Fibroblast of skin of right quadriceps (primary cell): ENCODE measurements around the gene SLC2A10.
A peak's percentile ranks its signal among the peaks of the same experiment; 100 is the strongest.

ENCODE experiments used
- DNase-seq: peaks from one replicate; pipeline ENCODE4 v3.0.0-alpha.2; 2013

Gene SLC2A10

GRCh38 chr20:46739431-46740213, 30.2 kb downstream of the SLC2A10 start:
- DNase-seq, result no peak

DNA sequence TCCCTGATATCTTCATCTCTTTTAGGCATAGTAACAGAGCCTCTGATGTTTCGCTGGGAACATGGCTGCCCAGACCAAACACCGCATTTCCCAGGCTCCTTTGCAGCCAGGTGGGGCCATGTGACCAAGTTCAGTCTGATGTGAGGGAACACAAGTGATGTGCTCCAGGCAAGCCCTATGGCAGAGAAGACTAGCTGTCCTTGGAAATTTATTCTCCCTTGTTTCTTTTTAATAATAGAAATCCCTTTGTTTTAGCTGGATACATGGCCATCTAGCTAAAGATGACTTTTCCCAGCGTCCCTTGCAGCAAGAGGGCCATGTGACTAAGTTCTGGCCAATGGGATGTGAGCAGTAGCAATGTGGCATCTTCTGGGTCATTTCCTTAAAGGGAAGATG, 30.8 kb downstream of the SLC2A10 start:
- no peak for DNase-seq

DNA sequence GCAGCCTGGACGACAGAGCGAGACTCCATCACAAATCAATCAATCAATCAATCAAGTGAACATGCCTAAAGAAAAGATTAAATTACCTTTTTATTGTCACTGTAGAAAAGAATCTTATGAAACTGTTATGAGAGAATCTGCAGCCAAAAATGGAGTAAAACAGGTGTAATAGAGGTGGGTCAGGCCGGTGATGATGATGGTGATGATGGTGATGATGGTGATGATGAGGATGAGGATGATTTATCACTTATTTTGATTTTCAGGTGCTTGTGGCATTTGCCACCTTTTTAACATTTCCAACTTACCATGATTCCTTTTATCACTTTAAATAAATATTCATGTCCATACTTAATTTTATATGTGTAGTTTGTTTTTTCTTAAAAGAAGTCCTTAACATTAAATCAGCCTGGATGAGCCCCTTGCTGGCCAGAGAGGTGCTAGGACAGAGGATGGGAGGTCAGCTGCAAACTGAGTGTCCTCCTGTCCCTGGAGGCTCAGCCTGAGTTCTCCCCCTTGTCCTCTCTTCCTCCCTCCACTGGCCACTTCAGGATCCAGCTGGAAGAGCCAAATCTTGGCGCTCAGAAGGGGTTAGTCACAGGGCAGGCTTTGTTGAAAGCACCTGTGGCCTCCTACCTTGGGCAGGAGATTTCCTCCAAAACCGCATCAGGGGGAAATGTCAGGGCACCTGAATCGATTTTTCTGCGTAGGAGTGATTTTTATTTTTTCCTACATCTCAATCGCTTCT, 32.6 kb downstream of the SLC2A10 start:
- DNase-seq, result no peak

- DNase-seq, result no peak
These were observed 33.2 kb downstream of the SLC2A10 start for GRCh38 chr20:46742669-46743045.

DNA sequence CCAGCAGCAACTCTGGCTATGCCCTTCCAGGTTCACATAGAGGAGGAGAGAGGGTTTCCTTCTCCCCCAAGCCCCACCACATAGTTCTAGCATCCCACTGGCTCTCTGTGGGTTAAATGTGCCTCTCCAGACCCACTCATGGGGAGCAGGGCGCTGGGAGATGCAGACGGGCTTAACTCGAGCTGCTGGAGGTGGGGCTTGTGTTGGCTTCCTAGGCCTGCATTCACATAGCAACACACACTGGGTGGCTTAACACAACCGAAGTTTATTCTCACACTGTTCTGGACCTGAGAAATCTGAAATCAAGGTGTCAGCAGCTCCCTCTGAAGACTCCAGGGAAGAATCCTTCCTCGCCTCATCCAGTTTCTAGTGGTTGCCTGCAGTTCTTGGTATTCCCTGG, 33.6 kb downstream of the SLC2A10 start:
- no peak for DNase-seq

DNA sequence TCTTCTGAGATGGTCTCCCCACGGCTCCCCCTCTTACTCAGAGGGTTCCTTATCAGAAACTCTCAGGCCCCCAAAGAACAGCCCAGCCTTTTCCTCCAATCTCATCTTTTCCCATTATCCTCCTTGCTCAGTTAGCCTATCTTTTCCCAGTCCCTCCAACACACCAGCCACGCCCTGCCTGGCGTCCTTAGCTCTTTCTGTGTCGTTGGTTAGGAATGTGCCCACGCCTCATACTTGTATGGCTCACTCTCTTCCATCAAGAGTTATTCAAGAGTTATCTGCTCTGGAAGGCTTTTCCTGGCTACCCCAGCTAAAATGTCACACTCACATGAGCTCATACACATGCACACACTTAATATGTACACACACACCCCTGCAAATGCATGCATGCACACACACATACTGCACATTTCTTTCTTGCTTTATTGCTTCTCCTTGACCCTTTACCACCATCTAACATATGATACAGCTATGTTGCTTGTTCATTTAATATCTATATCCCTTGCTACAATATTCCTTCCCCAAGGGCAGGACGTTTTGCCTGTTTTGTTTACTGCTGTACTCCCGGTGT, 37.6 kb downstream of the SLC2A10 start:
- peak; percentile 66 for DNase-seq

DNA sequence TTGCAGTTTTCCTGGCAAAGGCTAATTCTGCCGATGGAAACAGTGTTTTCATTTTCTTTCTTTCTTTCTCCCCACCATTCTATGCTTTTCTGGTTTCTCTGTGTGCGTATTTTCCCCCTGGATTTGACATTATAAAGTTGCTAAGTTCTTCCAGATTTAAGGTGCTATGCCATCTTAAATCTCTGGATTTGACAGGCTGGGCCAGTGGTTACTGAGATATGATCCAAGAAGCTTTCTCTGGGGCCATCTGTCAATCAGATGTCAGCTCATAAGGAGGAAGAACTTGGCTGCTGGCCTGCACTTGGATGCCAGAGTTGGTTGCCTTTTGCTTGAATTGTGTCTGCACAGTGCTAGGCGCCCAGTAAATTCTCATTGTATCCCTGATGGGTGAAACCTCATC, 39.7 kb downstream of the SLC2A10 start:
- no peak for DNase-seq

- peak; percentile 10 for DNase-seq
These were observed 42.4 kb downstream of the SLC2A10 start for GRCh38 chr20:46751856-46752255.

DNA sequence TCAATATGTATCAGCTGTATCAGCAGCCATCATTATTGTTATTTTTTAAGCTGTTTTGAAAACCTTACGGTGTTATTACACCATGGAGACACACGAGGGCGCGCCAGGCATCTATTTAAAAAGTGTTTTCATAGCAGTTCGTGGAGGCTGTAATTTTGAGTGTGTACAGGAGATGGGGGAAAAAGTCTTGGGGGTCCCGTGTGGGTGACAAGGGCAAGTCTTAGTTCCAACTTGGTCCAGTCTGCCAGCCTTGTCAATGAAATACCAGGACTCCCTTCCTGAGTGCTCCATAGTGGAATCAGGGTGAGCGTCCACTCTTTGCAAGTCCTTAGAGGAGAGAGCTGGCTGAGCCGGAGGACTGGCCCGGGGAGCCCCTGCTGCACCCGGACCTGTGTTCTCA, 43.3 kb downstream of the SLC2A10 start:
- DNase-seq, result peak; percentile 56

DNA sequence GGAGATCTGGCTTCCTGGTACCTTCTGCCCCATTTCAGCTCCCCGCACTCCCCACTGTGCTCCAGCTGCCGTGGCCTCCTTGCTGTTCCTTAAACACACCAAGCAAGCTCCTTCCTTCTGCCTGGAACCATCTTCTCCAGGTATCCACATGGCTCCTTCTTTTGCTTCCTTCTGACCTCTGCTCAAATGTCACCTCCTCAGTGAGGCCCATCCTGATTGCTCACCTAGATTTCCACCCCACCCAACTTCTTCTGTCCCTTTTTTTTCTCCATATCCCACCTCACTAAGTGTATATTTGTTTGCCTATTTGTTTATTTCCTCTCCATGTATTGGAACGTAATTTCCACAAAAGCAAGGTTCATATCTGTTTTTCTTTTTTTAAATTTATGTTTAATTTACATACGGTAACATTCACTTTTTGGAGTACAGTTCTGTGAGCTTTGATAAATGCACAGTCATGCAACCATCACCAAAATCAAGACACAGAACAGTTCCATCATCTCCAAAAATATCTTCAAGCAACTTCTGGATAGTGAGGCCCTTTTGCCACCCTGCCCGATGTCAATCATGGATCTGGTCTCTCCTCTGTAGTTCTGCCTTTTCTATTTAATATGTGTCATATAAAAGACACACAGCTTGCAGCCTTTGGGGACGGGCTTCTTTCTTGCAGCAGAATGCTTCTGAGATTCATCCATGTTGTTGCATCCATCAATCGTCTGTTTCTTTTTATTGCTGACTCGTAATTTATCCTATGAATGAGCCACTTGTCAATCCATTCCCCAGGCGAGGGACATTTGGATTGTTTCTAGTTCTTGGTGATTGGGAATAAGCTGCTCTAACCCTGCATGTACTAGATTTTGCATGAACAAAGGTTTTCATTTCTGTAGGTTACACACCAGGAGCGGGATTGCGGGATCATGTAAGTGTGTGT, 46.3 kb downstream of the SLC2A10 start:
- no peak for DNase-seq

DNA sequence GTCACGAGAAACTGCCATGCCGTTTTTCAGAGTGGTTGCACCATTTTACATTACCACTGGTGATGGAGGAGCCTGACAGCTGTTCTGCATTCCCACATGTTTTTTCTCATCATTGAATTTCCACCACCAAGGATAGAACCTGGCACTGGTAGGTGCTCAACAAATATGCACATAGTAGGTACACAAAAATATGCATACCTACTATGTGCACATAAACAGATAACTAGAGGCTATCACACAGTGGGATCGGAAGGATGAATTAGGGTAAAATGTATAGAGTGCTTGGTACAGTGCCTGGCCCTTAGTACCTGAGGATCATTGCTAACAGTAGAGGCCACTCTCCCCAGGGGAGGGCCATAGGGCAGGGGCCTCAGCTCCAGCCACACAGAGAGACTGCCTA, 47.0 kb downstream of the SLC2A10 start:
- DNase-seq, result no peak

DNA sequence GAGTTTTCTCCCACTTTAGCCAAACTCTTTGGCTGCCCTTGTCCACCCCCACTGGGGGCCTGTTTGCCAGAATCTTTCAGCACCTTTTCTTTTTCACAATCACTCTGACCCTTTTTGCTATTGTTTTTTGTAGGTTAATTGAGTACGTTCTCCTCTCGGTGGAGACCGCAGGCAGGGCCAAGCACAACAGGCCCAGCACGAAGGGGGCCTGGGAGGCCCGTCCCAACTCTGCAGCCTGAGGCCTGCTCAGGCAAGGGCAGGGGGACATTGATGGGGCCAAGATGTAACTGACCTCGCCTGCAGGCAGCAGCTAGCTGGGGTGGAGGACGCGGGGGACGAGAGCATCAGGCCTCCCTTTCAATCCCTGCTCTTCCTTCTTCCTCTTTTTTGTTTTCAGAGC, 47.7 kb downstream of the SLC2A10 start:
- no peak for DNase-seq

DNA sequence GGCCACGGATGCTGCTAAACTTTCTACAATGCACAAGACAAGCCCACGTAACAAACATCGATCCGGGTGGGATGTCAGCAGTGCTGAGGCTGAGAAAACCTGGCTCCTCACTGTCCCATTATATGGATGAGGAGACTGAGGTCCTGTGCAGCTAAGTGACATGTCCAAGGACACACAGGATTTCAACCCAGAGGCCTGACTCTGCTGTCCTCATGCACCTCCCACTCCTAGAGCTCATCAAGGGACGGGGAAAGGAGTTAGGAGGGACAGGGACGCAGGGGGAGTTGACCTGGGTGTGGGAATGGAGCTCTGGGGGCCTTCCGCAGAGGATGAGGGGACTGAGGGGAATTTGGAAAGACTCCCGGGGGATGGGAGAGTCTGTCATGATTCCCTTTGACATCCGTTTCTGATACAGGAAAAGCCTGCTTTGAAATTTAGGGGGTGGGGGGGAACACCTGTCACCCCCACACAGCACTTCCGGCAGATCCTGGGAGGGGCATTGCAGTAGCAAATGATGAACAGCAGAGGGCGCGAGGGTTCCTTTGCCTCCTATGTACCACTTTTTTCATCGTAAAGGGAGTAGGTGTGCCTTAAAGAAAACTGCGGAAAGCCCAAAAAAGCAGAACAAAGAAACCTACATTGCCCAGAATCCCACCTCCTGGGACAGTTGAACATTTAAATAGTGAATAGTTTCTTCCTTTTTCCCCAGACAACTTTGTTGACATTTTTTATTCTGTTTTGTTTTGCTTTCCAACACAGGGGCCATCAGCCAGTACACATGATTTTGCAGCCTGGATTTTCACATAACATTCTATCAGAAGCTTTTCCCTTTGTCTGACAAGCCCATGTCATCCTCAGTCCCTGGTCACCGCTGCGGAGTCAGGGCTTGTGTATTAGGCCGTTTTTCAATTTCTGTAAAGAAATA, 48.6 kb downstream of the SLC2A10 start:
- peak; percentile 51 for DNase-seq

DNA sequence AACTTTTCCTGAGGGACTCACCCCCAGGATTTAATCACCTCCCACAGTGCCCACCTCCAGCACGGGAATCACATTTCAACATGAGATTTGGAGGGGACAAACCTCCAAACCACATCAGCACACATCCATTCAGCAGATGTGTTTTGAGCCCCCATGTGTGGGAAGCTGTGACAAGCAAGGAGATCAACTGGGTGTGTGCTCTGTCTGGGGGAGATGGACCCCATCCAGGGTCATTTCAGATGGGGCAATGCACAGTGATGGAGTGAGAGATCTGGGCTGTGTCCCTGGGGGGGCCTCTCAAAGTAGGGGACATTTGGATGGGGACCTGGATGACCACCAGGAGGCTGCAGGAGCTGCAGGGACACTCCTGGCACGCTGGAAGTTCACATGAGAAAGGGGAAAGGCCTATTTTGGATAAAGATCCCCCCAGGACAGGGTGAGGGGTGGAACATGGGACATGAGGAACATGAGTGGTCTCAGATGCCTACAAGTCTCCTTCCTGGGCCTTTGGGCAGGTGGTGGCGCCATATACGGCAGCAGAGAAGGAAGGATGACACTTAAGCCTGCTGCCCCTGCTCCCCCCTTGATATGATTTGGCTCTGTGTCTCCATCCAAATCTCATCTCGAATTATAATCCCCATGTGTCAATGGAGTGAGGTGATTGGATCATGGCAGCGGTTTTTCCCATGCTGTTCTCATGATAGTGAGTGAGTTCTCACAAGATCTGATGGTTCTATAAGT, 49.6 kb downstream of the SLC2A10 start:
- DNase-seq, result no peak

GRCh38 chr20:46761566-46761965, 52.1 kb downstream of the SLC2A10 start:
- DNase-seq, result no peak

- no peak for DNase-seq
These were observed 54.6 kb downstream of the SLC2A10 start for GRCh38 chr20:46764068-46764467.

- DNase-seq, result no peak
These were observed 56.2 kb downstream of the SLC2A10 start for GRCh38 chr20:46765506-46766120.

DNA sequence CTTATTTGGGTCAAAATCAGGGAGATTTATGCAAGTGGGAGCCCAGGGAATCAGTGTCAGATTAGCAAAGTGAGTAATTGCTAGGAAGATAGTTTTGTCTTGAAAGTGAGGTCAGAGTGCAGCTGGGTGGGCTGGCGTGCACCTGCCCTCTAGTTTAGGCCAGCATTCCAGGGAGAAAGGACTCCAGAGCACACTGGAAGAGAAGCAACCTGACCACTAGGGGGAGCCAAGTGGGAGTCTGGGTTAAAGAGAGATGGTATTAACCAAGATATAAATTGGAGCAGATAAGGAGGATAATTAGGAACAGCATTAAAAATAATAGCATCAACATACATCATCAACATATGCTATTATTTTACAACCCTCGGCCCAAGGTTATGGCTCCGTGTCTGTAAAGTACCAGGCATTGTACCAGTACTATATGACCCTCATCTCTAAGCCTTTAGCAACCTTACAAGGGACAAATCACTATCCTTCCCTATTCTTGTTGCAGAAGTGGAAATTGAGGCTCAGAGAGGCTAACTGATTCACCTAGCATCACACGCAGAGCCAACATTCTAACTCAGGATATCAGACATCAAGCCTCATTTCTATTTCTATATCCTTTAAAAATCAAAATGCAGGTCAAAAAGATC, 57.8 kb downstream of the SLC2A10 start:
- DNase-seq, result peak; percentile 14

DNA sequence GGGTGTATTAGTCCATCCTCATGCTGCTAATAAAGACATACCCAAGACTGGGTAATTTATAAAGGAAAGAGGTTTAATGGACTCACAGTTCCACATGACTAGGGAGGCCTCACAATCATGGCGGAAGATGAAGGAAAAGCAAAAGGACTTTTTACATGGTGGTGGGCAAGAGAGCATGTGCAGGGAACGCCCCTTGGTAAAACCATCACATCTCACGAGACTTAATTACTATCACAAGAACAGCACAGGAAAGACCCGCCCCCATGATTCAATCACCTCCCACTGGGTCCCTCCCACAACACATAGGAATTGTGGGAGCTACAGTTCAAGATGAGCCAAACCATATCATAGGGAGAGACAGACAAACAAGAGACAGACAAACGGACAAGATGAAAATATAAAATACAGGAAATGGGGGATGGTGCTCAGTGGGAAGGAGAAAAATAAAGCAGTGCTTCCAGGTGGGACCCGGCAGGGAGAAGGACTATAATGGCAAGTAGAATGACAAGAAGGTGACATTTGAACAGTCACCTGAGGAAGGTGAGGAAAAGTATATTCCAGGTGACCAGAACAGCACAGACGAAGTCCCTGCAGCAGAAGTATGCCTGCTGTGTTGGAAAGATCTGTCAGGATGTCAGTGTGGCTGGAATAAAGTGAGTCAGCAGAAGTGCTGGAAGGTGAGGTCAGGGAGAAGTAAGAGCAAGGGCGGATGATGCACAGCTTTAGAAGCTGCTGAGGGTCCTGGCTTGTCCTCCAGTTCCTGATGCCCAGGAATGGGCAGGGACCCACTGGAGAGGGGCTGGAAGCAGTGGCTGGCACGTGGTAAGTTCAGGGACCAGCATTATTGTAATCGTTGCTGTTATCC, 61.1 kb downstream of the SLC2A10 start:
- DNase-seq, result peak; percentile 14
